ENCODE data around the gene DGKH.

DGKH gene

GRCh38 chr13:42071672-42072419 is 23.4 kb downstream of the DGKH start:
- Histone ChIP-seq H3K4me2 (no peak overlapping the region), H3K79me2 (ENCODE audit: insufficient read depth, low read depth) (peaks cover 15% of the 10 kb centered on the region; the same call in 1 of the 2 replicates), H3K27me3 (ENCODE audit: insufficient read depth, low read depth) (no peaks in the 10 kb centered on the region), H3K4me1 (ENCODE audit: low read depth, poor library complexity, severe bottlenecking) (peaks cover 36% of the 10 kb centered on the region), H3K36me3 (ENCODE audit: insufficient read depth) (no peaks in the 10 kb centered on the region), H2AFZ (ENCODE audit: low read depth) (no peak overlapping the region), H3K9ac (no peak overlapping the region), H3K4me3 (IDR thresholded peaks at IDR 0.05; ENCODE audit: insufficient read depth, low read depth, low read length) (no peak overlapping the region), H4K20me1 (ENCODE audit: insufficient read depth) (no peaks in the 10 kb centered on the region), H3K27ac (no peak overlapping the region)
- TF ChIP-seq, protein P1, sequence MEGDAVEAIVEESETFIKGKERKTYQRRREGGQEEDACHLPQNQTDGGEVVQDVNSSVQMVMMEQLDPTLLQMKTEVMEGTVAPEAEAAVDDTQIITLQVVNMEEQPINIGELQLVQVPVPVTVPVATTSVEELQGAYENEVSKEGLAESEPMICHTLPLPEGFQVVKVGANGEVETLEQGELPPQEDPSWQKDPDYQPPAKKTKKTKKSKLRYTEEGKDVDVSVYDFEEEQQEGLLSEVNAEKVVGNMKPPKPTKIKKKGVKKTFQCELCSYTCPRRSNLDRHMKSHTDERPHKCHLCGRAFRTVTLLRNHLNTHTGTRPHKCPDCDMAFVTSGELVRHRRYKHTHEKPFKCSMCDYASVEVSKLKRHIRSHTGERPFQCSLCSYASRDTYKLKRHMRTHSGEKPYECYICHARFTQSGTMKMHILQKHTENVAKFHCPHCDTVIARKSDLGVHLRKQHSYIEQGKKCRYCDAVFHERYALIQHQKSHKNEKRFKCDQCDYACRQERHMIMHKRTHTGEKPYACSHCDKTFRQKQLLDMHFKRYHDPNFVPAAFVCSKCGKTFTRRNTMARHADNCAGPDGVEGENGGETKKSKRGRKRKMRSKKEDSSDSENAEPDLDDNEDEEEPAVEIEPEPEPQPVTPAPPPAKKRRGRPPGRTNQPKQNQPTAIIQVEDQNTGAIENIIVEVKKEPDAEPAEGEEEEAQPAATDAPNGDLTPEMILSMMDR (conservative IDR thresholded peaks at IDR 0.05; ENCODE audit: low read depth, low read length) = no peak

DNA sequence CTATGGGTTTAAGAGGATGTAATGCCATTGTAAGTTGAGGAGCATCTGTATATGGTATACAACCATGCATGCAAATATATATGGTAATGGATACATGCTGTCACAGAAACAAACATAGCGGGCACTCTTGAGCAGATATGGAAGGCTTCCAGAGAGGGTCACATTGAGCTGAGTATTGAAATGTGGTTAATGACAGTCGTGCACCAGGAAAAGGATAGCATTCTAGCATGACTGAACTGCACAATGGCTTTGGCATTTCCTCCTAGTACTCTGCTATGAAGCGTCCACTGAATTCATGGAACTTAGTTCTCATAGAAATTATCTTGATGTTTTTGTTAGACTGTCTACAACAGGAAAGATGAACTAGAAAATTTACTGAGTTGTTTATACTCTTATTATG is 25.2 kb downstream of the DGKH start:
- Histone ChIP-seq H3K36me3 (ENCODE audit: insufficient read depth) (no peaks in the 10 kb centered on the region), H3K4me1 (ENCODE audit: low read depth, poor library complexity, severe bottlenecking) (peaks cover 54% of the 10 kb centered on the region), H3K4me2 (no peak overlapping the region), H3K9ac (no peak overlapping the region), H2AFZ (ENCODE audit: low read depth) (no peak overlapping the region), H3K27ac (no peak overlapping the region), H3K79me2 (ENCODE audit: insufficient read depth, low read depth) (peaks cover 20% of the 10 kb centered on the region; the same call in 1 of the 2 replicates), H4K20me1 (ENCODE audit: insufficient read depth) (no peaks in the 10 kb centered on the region), H3K4me3 (IDR thresholded peaks at IDR 0.05; ENCODE audit: insufficient read depth, low read depth, low read length) (no peak overlapping the region), H3K27me3 (ENCODE audit: insufficient read depth, low read depth) (no peaks in the 10 kb centered on the region)
- TF ChIP-seq, protein P1 (conservative IDR thresholded peaks at IDR 0.05; ENCODE audit: low read depth, low read length) = no peak

- Histone ChIP-seq H3K36me3 (ENCODE audit: insufficient read depth) (no peaks in the 10 kb centered on the region), H3K27me3 (ENCODE audit: insufficient read depth, low read depth) (no peaks in the 10 kb centered on the region), H4K20me1 (ENCODE audit: insufficient read depth) (no peaks in the 10 kb centered on the region), H3K27ac (no peak overlapping the region; the same call in 1 of the 2 replicates), H3K9ac (no peak overlapping the region), H3K4me3 (IDR thresholded peaks at IDR 0.05; ENCODE audit: insufficient read depth, low read depth, low read length) (no peak overlapping the region), H3K4me1 (ENCODE audit: low read depth, poor library complexity, severe bottlenecking) (peaks cover 54% of the 10 kb centered on the region), H3K79me2 (ENCODE audit: insufficient read depth, low read depth) (peaks cover 20% of the 10 kb centered on the region; the same call in 1 of the 2 replicates), H2AFZ (ENCODE audit: low read depth) (no peak overlapping the region), H3K4me2 (0 out of 2 replicates have a peak overlapping the region, but pooled peaks have one; percentile 0)
- TF ChIP-seq, protein P1 (conservative IDR thresholded peaks at IDR 0.05; ENCODE audit: low read depth, low read length) = no peak
These were observed 27.1 kb downstream of the DGKH start for GRCh38 chr13:42075517-42075916.

- peaks cover 20% of the 10 kb centered on the region; the same call in 1 of the 2 replicates for H3K79me2 ChIP-seq (ENCODE audit: insufficient read depth, low read depth)
- 0 out of 2 replicates have a peak overlapping the region, but pooled peaks have one; percentile 0 for H3K4me2 ChIP-seq
- H3K27me3 ChIP-seq (ENCODE audit: insufficient read depth, low read depth) = no peaks in the 10 kb centered on the region
- H3K4me1 ChIP-seq (ENCODE audit: low read depth, poor library complexity, severe bottlenecking) = peaks cover 54% of the 10 kb centered on the region
- no peak overlapping the region for H3K4me3 ChIP-seq (IDR thresholded peaks at IDR 0.05; ENCODE audit: insufficient read depth, low read depth, low read length)
- H3K27ac ChIP-seq = peak overlapping the region; percentile 4; the same call in 1 of the 2 replicates
- H2AFZ ChIP-seq (ENCODE audit: low read depth) = no peak overlapping the region
- TF ChIP-seq, protein P1 (conservative IDR thresholded peaks at IDR 0.05; ENCODE audit: low read depth, low read length) = no peak
- no peaks in the 10 kb centered on the region for H3K36me3 ChIP-seq (ENCODE audit: insufficient read depth)
- no peak overlapping the region for H3K9ac ChIP-seq
- no peaks in the 10 kb centered on the region for H4K20me1 ChIP-seq (ENCODE audit: insufficient read depth)
These were observed 27.9 kb downstream of the DGKH start for GRCh38 chr13:42076309-42076713.
